Measurements from ENCODE around the gene CELA3B.
A peak's percentile ranks its signal among the peaks of the same experiment; 100 is the strongest.
"Not testable (repeated sequence)": the region's sequence is repeated elsewhere in the genome, so short reads cannot be mapped to it uniquely, and the experiment has no call there.

Gene CELA3B

GRCh38 chr1:21942959-21943640, 33.7 kb upstream of the CELA3B start:
- peak; percentile 72 for DNase-seq (ENCODE audit: low read depth, low spot score)

GRCh38 chr1:21944733-21945073, 32.1 kb upstream of the CELA3B start:
- DNase-seq (ENCODE audit: low read depth, low spot score): no peak

GRCh38 chr1:21946836-21947587, 29.8 kb upstream of the CELA3B start:
- DNase-seq (ENCODE audit: low read depth, low spot score): no peak

GRCh38 chr1:21950734-21951133, 26.1 kb upstream of the CELA3B start:
- DNase-seq (ENCODE audit: low read depth, low spot score): no peak

GRCh38 chr1:21951226-21951870, 25.5 kb upstream of the CELA3B start:
- no peak for DNase-seq (ENCODE audit: low read depth, low spot score)

- no peak for DNase-seq (ENCODE audit: low read depth, low spot score)
These were observed 23.9 kb upstream of the CELA3B start for GRCh38 chr1:21952786-21953520.

- DNase-seq (ENCODE audit: low read depth, low spot score): no peak
These were observed 21.8 kb upstream of the CELA3B start for GRCh38 chr1:21955058-21955457.

- DNase-seq (ENCODE audit: low read depth, low spot score): no peak
These were observed 21.1 kb upstream of the CELA3B start for GRCh38 chr1:21955501-21956281.

GRCh38 chr1:21956720-21957552, 19.9 kb upstream of the CELA3B start:
- DNase-seq (ENCODE audit: low read depth, low spot score): peak; percentile 80

GRCh38 chr1:21961337-21961736, 15.5 kb upstream of the CELA3B start:
- DNase-seq (ENCODE audit: low read depth, low spot score): no peak

GRCh38 chr1:21961799-21962198, 15.0 kb upstream of the CELA3B start:
- no peak for DNase-seq (ENCODE audit: low read depth, low spot score)

GRCh38 chr1:21963477-21964217, 13.2 kb upstream of the CELA3B start:
- peak; percentile 83 for DNase-seq (ENCODE audit: low read depth, low spot score)

- DNase-seq (ENCODE audit: low read depth, low spot score): peak; percentile 49
These were observed 10.4 kb upstream of the CELA3B start for GRCh38 chr1:21966247-21967000.

GRCh38 chr1:21967216-21967615, 9.6 kb upstream of the CELA3B start:
- not testable (repeated sequence) for DNase-seq (ENCODE audit: low read depth, low spot score)

- DNase-seq (ENCODE audit: low read depth, low spot score): not testable (repeated sequence)
These were observed 7.8 kb upstream of the CELA3B start for GRCh38 chr1:21969066-21969465.

GRCh38 chr1:21970523-21970922, 6.3 kb upstream of the CELA3B start:
- DNase-seq (ENCODE audit: low read depth, low spot score): not testable (repeated sequence)

GRCh38 chr1:21972973-21973441, 3.8 kb upstream of the CELA3B start:
- not testable (repeated sequence) for DNase-seq (ENCODE audit: low read depth, low spot score)

GRCh38 chr1:21973948-21974347, 2.9 kb upstream of the CELA3B start:
- DNase-seq (ENCODE audit: low read depth, low spot score): not testable (repeated sequence)

- not testable (repeated sequence) for DNase-seq (ENCODE audit: low read depth, low spot score)
These were observed 2.1 kb upstream of the CELA3B start for GRCh38 chr1:21974699-21975098.
